Measurements from ENCODE around the gene SMOC2. TPM values are rescaled to one million over a fixed set of nuclear protein-coding genes. Genes with fewer than 3 reads are reported as not detected.

The SMOC2 gene
- total RNA-seq, 1 donor from 2014 or later = 14.4 TPM

GRCh38 chr6:168664956-168665355, 224.0 kb downstream of the SMOC2 start:
- intact Hi-C loops (cut with micrococcal nuclease) = no loop called here
- H3K27me3 ChIP-seq (ENCODE audit: low read depth) = peaks cover 23% of the 10 kb centered on the region
- no peaks in the 10 kb centered on the region for H3K4me1 ChIP-seq
- no peak overlapping the region for H3K4me3 ChIP-seq
- no peak overlapping the region for H3K27ac ChIP-seq (replicated peaks)
- no peaks in the 10 kb centered on the region for H3K9me3 ChIP-seq (replicated peaks)
- H3K36me3 ChIP-seq = no peaks in the 10 kb centered on the region
- no peak for TF ChIP-seq CTCF (IDR thresholded peaks at IDR 0.05; ENCODE audit: borderline replicate concordance)
- DNase-seq = no peak

- no peak for TF ChIP-seq CTCF (IDR thresholded peaks at IDR 0.05; ENCODE audit: borderline replicate concordance)
- no peak overlapping the region for H3K27ac ChIP-seq (replicated peaks)
- no peak overlapping the region for H3K4me3 ChIP-seq
- no peaks in the 10 kb centered on the region for H3K9me3 ChIP-seq (replicated peaks)
- no peaks in the 10 kb centered on the region for H3K4me1 ChIP-seq
- DNase-seq = no peak
- intact Hi-C loops (cut with micrococcal nuclease) = no loop called here
- no peaks in the 10 kb centered on the region for H3K36me3 ChIP-seq
- H3K27me3 ChIP-seq (ENCODE audit: low read depth) = peaks cover 23% of the 10 kb centered on the region
Observed at GRCh38 chr6:168666170-168666569, 225.2 kb downstream of the SMOC2 start.

DNA sequence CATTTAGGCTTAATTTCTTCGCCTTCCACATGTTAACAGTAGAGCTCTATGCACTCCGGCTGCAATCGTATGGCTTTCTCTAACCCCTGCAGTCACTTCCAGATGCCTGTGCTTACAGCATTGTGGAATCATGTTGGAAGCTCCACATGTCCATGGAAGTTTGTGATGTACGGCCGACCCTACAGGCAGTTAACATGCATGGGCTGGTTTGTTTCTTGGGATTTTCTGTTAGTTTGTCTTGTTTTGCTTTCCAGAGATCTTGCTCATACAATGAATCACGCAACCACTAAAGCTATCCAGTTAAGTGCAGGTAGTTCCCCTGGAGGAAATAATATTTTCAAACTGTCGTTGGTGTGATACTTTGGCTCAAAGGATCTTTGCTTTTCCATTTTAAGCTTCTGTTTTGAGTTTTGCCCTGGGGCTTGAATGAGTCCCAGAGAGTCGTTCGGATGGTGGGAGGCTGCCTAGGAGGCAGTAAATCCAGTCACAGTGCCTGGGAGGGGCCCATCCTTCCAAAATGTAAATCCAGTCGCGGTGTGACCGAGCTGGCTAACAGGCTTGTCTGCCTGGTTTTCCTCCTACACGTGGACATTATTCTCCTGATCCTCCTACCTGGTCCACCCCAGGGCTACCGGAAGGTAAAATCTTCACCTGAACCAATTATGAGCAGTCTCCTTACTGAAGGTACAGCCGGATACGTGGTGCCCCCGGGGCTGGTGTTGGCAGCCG, 225.9 kb downstream of the SMOC2 start:
- Histone ChIP-seq H3K36me3 (no peaks in the 10 kb centered on the region), H3K27ac (replicated peaks) (no peak overlapping the region), H3K4me3 (no peak overlapping the region), H3K27me3 (ENCODE audit: low read depth) (peaks cover 23% of the 10 kb centered on the region), H3K9me3 (replicated peaks) (no peaks in the 10 kb centered on the region), H3K4me1 (no peaks in the 10 kb centered on the region)
- no peak for TF ChIP-seq CTCF (IDR thresholded peaks at IDR 0.05; ENCODE audit: borderline replicate concordance)
- DNase-seq = no peak
- intact Hi-C loops (cut with micrococcal nuclease) = no loop called here

- no peak for TF ChIP-seq CTCF (IDR thresholded peaks at IDR 0.05; ENCODE audit: borderline replicate concordance)
- H3K9me3 ChIP-seq (replicated peaks) = no peaks in the 10 kb centered on the region
- no peak overlapping the region for H3K27ac ChIP-seq (replicated peaks)
- no peak for DNase-seq
- H3K27me3 ChIP-seq (ENCODE audit: low read depth) = peaks cover 17% of the 10 kb centered on the region
- no peaks in the 10 kb centered on the region for H3K36me3 ChIP-seq
- no peaks in the 10 kb centered on the region for H3K4me1 ChIP-seq
- H3K4me3 ChIP-seq = no peak overlapping the region
- intact Hi-C loops (cut with micrococcal nuclease) = no loop called here
Observed at GRCh38 chr6:168667428-168667805, 226.4 kb downstream of the SMOC2 start.

GRCh38 chr6:168670401-168670985, 229.5 kb downstream of the SMOC2 start:
- H3K27me3 ChIP-seq (ENCODE audit: low read depth) = peaks cover 7% of the 10 kb centered on the region
- H3K27ac ChIP-seq (replicated peaks) = no peak overlapping the region
- no peak overlapping the region for H3K4me3 ChIP-seq
- TF ChIP-seq CTCF (IDR thresholded peaks at IDR 0.05; ENCODE audit: borderline replicate concordance) = no peak
- H3K4me1 ChIP-seq = no peaks in the 10 kb centered on the region
- intact Hi-C loops (cut with micrococcal nuclease) = no loop called here
- no peak for DNase-seq
- no peaks in the 10 kb centered on the region for H3K9me3 ChIP-seq (replicated peaks)
- H3K36me3 ChIP-seq = no peaks in the 10 kb centered on the region
